IPS-15b (cell line): ENCODE measurements around the gene HDAC1.
A peak's percentile ranks its signal among the peaks of the same experiment; 100 is the strongest.
"Not testable (repeated sequence)": the region's sequence is repeated elsewhere in the genome, so short reads cannot be mapped to it uniquely, and the experiment has no call there.

ENCODE experiments used
- H3K27me3 ChIP-seq: one replicate; pipeline ENCODE4 v1.6.1; 2013; ENCODE audit warnings: low read length; ENCODE audit not compliant: control insufficient read depth, insufficient read depth
- H3K36me3 ChIP-seq: one replicate; pipeline ENCODE4 v1.6.1; 2013; ENCODE audit warnings: low read length; ENCODE audit not compliant: control insufficient read depth, insufficient read depth
- H3K4me1 ChIP-seq: one replicate; pipeline ENCODE4 v1.6.1; 2013; ENCODE audit warnings: mild to moderate bottlenecking, low read length; ENCODE audit not compliant: control insufficient read depth, insufficient read depth
- H3K4me3 ChIP-seq: one replicate; pipeline ENCODE4 v1.5.1; 2013; ENCODE audit warnings: low read depth, low read length
- H3K9ac ChIP-seq: one replicate; pipeline ENCODE4 v1.6.1; 2013; ENCODE audit warnings: low read depth, mild to moderate bottlenecking, low read length
- H3K9me3 ChIP-seq: one replicate; pipeline ENCODE4 v1.6.1; 2013; ENCODE audit warnings: mild to moderate bottlenecking, low read length; ENCODE audit not compliant: control insufficient read depth, insufficient read depth

The HDAC1 gene

DNA sequence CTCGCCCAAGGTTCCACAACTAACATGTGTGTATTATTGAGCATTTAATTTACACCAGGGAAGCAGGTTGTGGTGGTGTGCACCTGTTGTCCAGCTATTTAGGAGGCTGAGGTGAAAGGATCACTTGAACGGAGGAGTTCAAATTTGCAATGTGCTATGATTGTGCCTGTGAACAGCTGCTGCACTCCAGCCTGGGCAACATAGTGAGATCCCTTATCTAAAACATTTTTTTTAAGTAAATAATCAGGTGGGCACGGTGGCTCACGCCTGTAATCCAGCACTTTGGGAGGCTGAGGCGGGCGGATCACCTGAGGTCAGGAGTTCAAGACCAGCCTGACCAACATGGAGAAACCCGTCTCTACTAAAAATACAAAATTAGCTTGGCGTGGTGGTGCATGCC lies 7.1 kb upstream of the HDAC1 start:
- not testable (repeated sequence) for H3K36me3 ChIP-seq, H3K9me3 ChIP-seq, H3K27me3 ChIP-seq, H3K9ac ChIP-seq, H3K4me3 ChIP-seq, H3K4me1 ChIP-seq

DNA sequence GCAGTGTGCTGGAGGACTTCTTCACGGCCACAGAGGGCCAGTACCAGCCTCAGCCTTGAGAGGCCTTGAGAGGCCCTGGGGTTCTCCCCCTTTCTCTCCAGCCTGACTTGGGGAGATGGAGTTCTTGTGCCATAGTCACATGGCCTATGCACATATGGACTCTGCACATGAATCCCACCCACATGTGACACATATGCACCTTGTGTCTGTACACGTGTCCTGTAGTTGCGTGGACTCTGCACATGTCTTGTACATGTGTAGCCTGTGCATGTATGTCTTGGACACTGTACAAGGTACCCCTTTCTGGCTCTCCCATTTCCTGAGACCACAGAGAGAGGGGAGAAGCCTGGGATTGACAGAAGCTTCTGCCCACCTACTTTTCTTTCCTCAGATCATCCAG lies 6.2 kb upstream of the HDAC1 start:
- no peaks in the 10 kb centered on the region for H3K36me3 ChIP-seq
- no peak overlapping the region for H3K9ac ChIP-seq
- no peaks in the 10 kb centered on the region for H3K27me3 ChIP-seq
- H3K4me3 ChIP-seq: no peak overlapping the region
- no peaks in the 10 kb centered on the region for H3K9me3 ChIP-seq
- H3K4me1 ChIP-seq: no peaks in the 10 kb centered on the region

DNA sequence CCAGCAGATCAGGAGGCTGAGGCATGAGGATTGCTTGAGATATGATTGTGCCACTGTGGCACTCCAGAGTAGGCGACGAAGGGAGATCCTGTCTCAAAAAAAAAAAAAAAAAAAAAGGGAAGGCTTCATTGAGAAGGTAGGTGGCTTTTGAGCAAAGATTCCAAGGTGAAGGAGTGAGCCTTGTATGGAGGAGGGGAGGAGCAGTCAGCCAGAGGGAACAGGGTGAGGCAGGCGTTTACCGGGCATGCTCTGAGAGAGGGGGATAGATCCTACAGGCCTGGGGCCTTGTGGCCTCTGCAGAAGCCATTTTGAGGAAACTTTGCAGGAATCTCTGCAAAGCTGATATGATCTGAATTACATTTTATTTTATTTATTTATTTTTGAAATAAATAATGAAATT lies 5.1 kb upstream of the HDAC1 start:
- Histone ChIP-seq H3K9me3 (no peaks in the 10 kb centered on the region), H3K36me3 (no peaks in the 10 kb centered on the region), H3K27me3 (no peaks in the 10 kb centered on the region), H3K4me3 (no peak overlapping the region), H3K9ac (no peak overlapping the region), H3K4me1 (peaks cover 4% of the 10 kb centered on the region)

GRCh38 chr1:32289256-32289655 lies 2.6 kb upstream of the HDAC1 start:
- H3K36me3 ChIP-seq: no peaks in the 10 kb centered on the region
- no peak overlapping the region for H3K9ac ChIP-seq
- peaks cover 4% of the 10 kb centered on the region for H3K4me1 ChIP-seq
- H3K4me3 ChIP-seq: no peak overlapping the region
- no peaks in the 10 kb centered on the region for H3K27me3 ChIP-seq
- no peaks in the 10 kb centered on the region for H3K9me3 ChIP-seq

GRCh38 chr1:32291145-32291707 lies 657 bp upstream of the HDAC1 start:
- Histone ChIP-seq H3K36me3 (no peaks in the 10 kb centered on the region), H3K9ac (no peak overlapping the region), H3K27me3 (no peaks in the 10 kb centered on the region), H3K4me1 (peaks cover 4% of the 10 kb centered on the region), H3K4me3 (peak overlapping the region; percentile 96), H3K9me3 (no peaks in the 10 kb centered on the region)

GRCh38 chr1:32298211-32298610 lies 6.3 kb downstream of the HDAC1 start:
- H3K9me3 ChIP-seq, H3K9ac ChIP-seq, H3K4me3 ChIP-seq, H3K36me3 ChIP-seq, H3K4me1 ChIP-seq, H3K27me3 ChIP-seq: not testable (repeated sequence)

GRCh38 chr1:32299327-32299726 lies 7.4 kb downstream of the HDAC1 start:
- no peak overlapping the region for H3K9ac ChIP-seq
- no peaks in the 10 kb centered on the region for H3K9me3 ChIP-seq
- no peaks in the 10 kb centered on the region for H3K27me3 ChIP-seq
- peaks cover 14% of the 10 kb centered on the region for H3K36me3 ChIP-seq
- no peak overlapping the region for H3K4me3 ChIP-seq
- no peaks in the 10 kb centered on the region for H3K4me1 ChIP-seq

DNA sequence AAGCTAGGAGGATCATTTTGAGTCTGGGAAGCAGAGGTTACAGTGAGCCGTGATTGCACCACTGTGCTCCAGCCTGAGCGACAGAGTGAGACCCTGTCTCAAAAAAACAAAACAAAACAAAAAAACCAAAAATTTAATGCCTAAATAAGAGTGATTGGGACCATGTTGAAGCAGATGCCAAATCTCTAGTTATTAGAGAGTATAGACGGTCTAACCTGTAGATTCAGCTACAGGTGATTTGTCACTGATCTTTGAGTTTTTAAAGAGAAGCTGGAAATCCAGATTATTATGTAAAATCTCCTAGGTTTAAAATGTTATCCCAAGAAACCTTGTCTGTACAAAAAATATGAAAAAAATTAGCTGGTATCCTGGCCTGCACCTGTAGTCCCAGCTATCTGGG lies 11.5 kb downstream of the HDAC1 start:
- Histone ChIP-seq H3K9ac (no peak overlapping the region), H3K9me3 (no peaks in the 10 kb centered on the region), H3K4me1 (no peaks in the 10 kb centered on the region), H3K4me3 (no peak overlapping the region), H3K27me3 (no peaks in the 10 kb centered on the region), H3K36me3 (peaks cover 20% of the 10 kb centered on the region)

DNA sequence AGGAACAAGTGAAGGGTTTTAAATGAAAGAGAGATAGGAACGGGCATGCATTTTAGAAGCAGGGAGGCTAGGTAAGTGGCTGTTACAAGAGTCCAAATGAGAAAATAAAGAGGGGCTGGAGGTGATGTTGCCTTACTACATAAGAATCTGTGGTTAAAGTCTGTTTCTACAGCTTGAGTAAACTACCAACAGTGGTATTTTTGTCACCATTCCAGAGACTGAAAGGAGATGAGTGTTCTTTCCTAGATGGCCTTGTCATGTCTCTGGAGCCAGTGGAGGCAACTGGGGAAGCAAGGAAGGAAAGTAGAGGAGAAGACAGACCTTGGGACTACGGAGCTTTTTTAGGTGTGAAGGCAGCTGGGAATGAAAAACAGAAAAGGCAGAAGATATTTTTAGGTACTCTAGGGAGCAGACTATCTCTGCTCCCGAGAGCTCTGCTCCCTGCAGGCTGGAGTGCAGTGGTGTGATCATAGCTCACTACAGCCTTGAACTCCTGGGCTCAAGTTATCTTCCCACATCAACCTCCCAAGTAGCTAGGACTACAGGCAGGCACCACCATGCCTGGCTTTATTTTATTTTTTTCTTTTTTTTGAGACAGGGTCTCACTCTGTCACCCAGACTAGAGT lies 12.2 kb downstream of the HDAC1 start:
- Histone ChIP-seq H3K9ac (no peak overlapping the region), H3K4me1 (no peaks in the 10 kb centered on the region), H3K36me3 (peaks cover 18% of the 10 kb centered on the region), H3K27me3 (no peaks in the 10 kb centered on the region), H3K9me3 (no peaks in the 10 kb centered on the region), H3K4me3 (no peak overlapping the region)

- Histone ChIP-seq H3K36me3 (peaks cover 16% of the 10 kb centered on the region), H3K4me1 (no peaks in the 10 kb centered on the region), H3K27me3 (no peaks in the 10 kb centered on the region), H3K9ac (no peak overlapping the region), H3K9me3 (no peaks in the 10 kb centered on the region), H3K4me3 (no peak overlapping the region)
These were observed 13.4 kb downstream of the HDAC1 start for GRCh38 chr1:32305310-32305709.

GRCh38 chr1:32307324-32307723 lies 15.4 kb downstream of the HDAC1 start:
- Histone ChIP-seq H3K27me3 (no peaks in the 10 kb centered on the region), H3K9ac (no peak overlapping the region), H3K4me3 (no peak overlapping the region), H3K9me3 (no peaks in the 10 kb centered on the region), H3K4me1 (no peaks in the 10 kb centered on the region), H3K36me3 (peaks cover 16% of the 10 kb centered on the region)

DNA sequence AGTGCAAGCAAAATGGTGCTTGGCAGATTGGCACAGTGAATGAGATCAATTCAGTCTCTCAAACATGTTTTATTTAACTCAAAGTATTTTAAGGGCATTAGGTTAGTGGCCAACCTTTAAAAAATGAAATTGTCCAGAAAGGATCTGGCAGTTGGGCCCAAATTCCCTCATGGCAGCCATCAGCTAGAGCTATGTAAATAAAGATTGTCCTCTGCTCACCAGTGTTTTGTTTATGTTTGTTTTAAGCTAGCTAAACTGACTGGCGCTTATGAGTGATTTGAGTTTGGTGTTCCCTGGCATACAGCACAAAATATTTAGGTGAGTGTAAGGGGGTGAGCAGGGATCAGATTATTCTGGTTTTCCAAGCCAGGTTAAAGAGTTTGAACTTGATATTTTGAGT lies 18.1 kb downstream of the HDAC1 start:
- H3K36me3 ChIP-seq: peaks cover 9% of the 10 kb centered on the region
- H3K4me3 ChIP-seq: no peak overlapping the region
- H3K9me3 ChIP-seq: no peaks in the 10 kb centered on the region
- H3K9ac ChIP-seq: no peak overlapping the region
- no peaks in the 10 kb centered on the region for H3K27me3 ChIP-seq
- H3K4me1 ChIP-seq: no peaks in the 10 kb centered on the region
